Tibial nerve (tissue), 4 donors: ENCODE data around the gene STARD8.

Experiments used
- CTCF ChIP-seq, 5 experiments: fragments of 200-600 bp in 3 of 5; fragments of 450-650 bp in 2 of 5; sonication (generic) in 3 of 5; IDR thresholded peaks; one replicate each; pipeline ENCODE4 v1.5.1; 2016 to 2019; ENCODE audit warnings: antibody characterized with exemption in 5 of 5, mild to moderate bottlenecking in 3 of 5, moderate library complexity in 2 of 5
- EP300 ChIP-seq, 2 donors: sonication (generic); formaldehyde crosslinking; IDR thresholded peaks; one replicate each; pipeline ENCODE4 v1.6.1; 2017; ENCODE audit warnings: antibody characterized with exemption in 2 of 2, mild to moderate bottlenecking in 1 of 2

GRCh38 chrX:68659385-68659784 is 11.9 kb downstream of the STARD8 start:
- no peak for TF ChIP-seq CTCF (IDR thresholded peaks at IDR 0.05)
- no peak for TF ChIP-seq EP300 (IDR thresholded peaks at IDR 0.05)
